AG04449 (cell line): Measurements from ENCODE around the gene POLR2M.

Experiments used
- CTCF ChIA-PET: fragments of 350-600 bp; formaldehyde crosslinking; extraction: SDS; loops from one replicate; lab custom pipeline; 2021; ENCODE audit warnings: antibody characterized with exemption; lab: Yijun Ruan, JAX
- POLR2A ChIA-PET: fragments of 400-600, 350-600 bp; formaldehyde crosslinking; extraction: SDS; loops from one replicate; lab custom pipeline; 2020; ENCODE audit warnings: antibody characterized with exemption, inconsistent platforms; lab: Yijun Ruan, JAX
- DNase-seq: peaks from one replicate; pipeline ENCODE4 v3.0.0-alpha.2; 2010; ENCODE audit warnings: low read depth, low spot score
- H3K4me3 ChIP-seq: 2 replicates; pipeline ENCODE4 v1.5.1; 2011; ENCODE audit warnings: low read depth, mild to moderate bottlenecking, control low read depth, low read length
- TF ChIP-seq, protein P1 (sequence below): IDR thresholded peaks from one replicate; pipeline ENCODE4 v1.5.1; 2011; ENCODE audit warnings: mild to moderate bottlenecking, moderate library complexity, low read length, control low read depth, inconsistent platforms; ENCODE audit not compliant: insufficient read depth; ENCODE audit errors: missing control alignments

POLR2M gene

DNA sequence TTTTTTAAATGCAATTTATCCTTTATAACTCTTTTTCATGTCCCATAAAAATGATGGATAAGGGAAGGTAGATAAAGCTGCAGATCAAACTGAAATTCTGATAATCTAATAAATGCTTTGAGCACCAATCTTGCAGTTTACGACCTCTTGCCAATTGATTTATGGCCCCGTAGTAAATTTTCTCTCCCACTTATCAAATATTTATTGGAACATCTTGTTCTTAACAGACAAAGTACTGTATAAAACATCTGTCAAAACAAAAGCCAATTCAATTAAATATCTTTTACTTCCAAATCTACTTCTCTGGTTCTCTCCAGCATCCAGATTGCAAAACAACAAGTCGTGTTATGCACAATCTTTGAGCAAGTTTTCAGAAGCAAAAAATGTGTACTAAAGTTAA, 34.6 kb downstream of the POLR2M start:
- TF ChIP-seq, protein P1, sequence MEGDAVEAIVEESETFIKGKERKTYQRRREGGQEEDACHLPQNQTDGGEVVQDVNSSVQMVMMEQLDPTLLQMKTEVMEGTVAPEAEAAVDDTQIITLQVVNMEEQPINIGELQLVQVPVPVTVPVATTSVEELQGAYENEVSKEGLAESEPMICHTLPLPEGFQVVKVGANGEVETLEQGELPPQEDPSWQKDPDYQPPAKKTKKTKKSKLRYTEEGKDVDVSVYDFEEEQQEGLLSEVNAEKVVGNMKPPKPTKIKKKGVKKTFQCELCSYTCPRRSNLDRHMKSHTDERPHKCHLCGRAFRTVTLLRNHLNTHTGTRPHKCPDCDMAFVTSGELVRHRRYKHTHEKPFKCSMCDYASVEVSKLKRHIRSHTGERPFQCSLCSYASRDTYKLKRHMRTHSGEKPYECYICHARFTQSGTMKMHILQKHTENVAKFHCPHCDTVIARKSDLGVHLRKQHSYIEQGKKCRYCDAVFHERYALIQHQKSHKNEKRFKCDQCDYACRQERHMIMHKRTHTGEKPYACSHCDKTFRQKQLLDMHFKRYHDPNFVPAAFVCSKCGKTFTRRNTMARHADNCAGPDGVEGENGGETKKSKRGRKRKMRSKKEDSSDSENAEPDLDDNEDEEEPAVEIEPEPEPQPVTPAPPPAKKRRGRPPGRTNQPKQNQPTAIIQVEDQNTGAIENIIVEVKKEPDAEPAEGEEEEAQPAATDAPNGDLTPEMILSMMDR = no peak
- no peak overlapping the region for H3K4me3 ChIP-seq
- POLR2A ChIA-PET = no interaction called here
- CTCF ChIA-PET = interaction anchor here (1.0 to 16.9 kb wide), 6 partner anchors 8 to 441 kb away, joined by 3 to 240 read pairs (median 22); partner anchors contain the start of gene ALDH1A2
- no peak for DNase-seq

DNA sequence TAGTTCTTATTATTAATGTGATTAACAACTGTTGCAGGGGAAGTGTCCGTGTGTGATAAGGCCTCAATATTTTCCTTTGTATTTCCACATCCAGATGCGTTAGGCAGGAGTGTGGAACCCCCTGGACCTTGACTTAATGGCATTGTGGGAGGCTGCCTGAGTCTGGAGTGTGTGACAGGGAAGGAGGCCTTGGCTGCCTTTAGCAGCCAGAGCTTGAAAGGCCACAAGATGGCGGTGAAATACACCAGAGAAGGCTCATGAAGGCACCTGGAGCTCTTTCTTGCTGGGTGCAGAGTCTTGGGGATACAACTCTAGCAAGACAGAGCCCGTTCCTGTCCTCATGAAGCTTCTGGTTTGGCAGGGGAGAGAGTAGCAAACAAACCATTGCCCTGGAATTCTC, 36.9 kb downstream of the POLR2M start:
- no peak overlapping the region for H3K4me3 ChIP-seq
- no peak for DNase-seq
- CTCF ChIA-PET = interaction anchor here (0.9 to 16.9 kb wide), 6 partner anchors 8 to 439 kb away, joined by 3 to 240 read pairs (median 31); partner anchors contain the start of gene ALDH1A2
- TF ChIP-seq, protein P1 = peak; percentile 3
- POLR2A ChIA-PET = no interaction called here

DNA sequence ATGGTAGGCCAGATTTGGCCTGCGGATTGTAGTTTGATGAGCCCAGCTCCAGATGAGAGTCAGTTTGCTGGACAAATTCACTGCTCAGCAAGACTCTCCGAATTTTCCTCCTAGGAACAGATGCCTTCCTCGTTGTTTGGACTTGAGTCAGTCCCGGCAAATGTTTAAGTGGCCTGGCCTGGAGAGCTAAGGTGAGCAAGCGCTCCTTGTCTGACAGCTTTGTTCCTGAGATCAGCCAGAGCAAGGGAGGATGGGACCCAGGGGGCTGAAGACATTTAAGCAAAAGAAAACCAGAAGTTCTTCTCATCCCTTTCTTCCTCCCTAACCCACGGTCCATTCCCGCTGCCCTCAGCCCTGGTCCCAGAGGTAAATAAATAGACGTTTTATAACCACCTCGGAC, 40.3 kb downstream of the POLR2M start:
- ChIA-PET POLR2A (no interaction called here), CTCF (interaction anchor here (0.8 to 16.9 kb wide), 5 partner anchors 12 to 322 kb away, joined by 3 to 240 read pairs (median 78); partner anchors contain the start of gene ALDH1A2)
- no peak for DNase-seq
- TF ChIP-seq, protein P1 = no peak
- H3K4me3 ChIP-seq = no peak overlapping the region

DNA sequence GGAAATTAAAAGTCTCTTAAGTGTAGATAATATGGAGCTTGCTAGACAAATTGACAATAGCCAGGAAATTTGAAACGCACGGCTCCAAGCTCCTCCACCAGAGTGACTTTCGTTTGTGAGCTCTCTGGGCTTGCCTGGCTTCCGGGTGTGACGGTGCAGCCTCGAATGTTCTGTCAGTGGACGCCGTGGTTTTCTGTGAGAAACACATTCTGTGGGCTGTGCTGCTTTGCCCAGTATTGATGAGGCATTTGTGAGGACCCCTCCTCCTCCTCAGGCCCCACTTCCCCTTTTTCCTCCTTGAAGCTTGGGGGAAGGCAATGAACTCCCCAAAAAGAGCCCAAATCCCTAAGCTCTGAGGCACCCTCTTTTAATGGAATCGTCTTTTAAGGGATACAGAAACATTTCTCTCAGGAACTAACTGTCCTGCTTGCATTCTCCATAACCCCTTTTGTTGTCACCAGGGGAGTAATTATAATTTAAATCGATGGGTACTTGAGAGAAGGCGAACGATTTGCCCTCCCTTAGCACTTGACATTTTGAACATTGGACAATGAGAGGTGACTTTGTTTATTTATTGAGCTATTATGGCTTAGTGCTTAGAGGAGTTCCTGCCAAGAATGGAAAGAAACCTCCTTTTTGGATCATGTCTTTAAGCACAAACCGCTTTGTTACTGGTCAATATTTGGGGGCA, 40.8 kb downstream of the POLR2M start:
- ChIA-PET POLR2A (no interaction called here), CTCF (interaction anchor here (0.8 to 16.9 kb wide), 5 partner anchors 11 to 321 kb away, joined by 3 to 240 read pairs (median 78); partner anchors contain the start of gene ALDH1A2)
- TF ChIP-seq, protein P1 = no peak
- no peak overlapping the region for H3K4me3 ChIP-seq
- no peak for DNase-seq

DNA sequence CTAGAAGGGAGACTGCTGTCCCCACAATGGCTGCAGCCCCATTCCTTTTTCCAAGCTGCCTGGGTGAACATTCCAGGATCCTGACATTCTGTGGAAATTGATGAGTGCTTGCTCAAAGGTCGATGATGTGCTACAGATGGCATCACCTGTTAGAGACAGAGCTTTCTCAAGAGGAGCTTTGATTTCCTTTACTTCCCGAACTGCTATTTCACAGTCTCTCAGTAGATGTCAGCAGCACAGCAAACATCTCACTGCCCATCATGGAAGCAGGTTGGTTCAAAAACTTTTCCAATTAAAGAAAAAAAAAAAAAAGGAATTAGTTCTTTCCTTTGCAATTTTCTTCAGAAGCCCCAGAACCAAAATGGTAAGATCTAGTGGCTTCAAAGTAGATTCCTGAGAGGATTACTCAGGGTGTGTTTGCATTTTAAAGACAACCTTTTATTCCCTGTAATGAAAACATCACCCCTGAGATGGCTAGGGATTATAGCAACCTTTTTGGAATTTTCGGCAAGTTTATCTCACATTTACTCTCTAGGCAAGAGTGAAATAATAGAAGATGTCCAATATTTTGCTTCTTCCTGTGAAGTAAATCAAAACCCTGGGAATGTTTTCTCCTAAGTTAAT, 44.8 kb downstream of the POLR2M start:
- no peak for DNase-seq
- POLR2A ChIA-PET = no interaction called here

More for the DNA sequence above, 44.8 kb downstream of the POLR2M start:
- H3K4me3 ChIP-seq = no peak overlapping the region
- TF ChIP-seq, protein P1 = peak; percentile 66
- CTCF ChIA-PET = interaction anchor here (0.7 to 16.9 kb wide), 24 partner anchors 10 to 432 kb away, joined by 3 to 240 read pairs (median 4); partner anchors contain the start of gene ALDH1A2
